Measurements from ENCODE around the gene SELENOK.
A peak's percentile ranks its signal among the peaks of the same experiment; 100 is the strongest.

Gene SELENOK

GRCh38 chr3:53841296-53841695 is 50.4 kb downstream of the SELENOK start:
- no peak for DNase-seq

- no peak for DNase-seq
Measured at GRCh38 chr3:53837331-53837730, 54.3 kb downstream of the SELENOK start.

- DNase-seq: no peak
Measured at GRCh38 chr3:53836084-53836872, 55.4 kb downstream of the SELENOK start.

- no peak for DNase-seq
Measured at GRCh38 chr3:53835257-53835656, 56.4 kb downstream of the SELENOK start.

- DNase-seq: peak; percentile 31
Measured at GRCh38 chr3:53834429-53835095, 57.1 kb downstream of the SELENOK start.
